Activated CD4-positive, alpha-beta T cell treated with anti-CD3 and anti-CD28 coated beads for 1 hour (primary cell): ENCODE data around the gene CHERP.

Source experiments
- DNase-seq: peaks from one replicate; pipeline ENCODE4 v3.0.0-alpha.2; 2020

CHERP gene

DNA sequence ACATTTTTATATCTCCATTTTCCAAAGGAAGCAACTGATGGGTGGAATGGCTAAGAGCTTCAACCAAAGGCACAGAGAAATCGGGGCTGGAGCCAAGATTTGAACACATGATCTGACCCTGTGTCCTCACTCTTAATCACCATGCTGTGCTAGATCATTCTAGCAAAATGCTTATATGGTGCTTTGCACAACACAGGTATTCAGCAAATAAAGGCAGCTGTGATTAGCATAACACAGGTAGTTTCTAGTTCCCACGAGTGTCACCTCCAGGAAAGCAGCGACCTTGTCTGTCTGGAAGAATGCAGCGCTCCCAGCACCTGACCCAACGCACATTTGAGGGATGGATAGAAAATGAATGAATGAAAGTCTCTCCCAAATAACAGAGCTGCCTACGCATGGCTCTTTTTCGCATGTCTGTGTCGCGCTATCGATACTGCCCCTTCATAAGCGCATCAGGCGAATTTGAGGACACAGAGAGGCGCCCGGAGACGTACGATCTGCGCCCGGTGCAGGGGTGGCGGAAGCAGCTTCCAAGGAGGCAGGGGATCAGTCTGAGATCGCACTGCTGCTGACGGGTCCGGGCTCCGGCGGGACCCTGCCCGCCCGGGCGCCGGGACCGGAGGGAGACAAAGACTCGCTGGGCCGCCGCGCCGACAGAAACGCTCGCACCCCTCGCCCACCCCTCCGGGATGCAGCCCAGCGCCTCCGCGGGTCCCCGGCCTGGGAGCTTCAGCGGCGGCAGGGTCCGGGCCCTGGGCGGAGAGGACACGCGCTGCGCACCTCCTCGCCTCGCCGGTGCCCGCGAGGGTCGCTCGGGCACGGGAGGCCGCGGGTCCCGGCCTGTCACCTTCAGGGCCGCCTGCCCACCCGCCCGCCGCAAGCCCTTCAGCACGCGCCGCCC, 71.1 kb downstream of the CHERP start:
- DNase-seq: no peak

DNA sequence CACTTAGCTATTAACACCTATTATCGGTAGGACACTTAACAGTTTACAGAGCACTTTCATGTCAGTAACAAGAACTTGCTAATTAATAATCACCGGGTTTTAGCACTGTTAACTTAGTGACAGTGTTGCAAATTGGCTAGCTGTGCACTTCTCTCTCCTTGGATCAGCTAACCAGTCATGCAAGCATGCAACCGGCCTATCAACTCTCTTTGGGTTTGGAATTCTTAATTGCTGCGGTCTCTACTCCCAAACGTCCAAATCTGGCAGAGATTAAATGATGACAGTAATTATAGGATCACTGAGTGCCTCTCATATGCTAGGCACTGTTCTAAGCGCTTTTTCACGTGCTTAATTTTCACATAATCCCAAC, 71.7 kb downstream of the CHERP start:
- DNase-seq: no peak
